Activated effector memory CD4-positive, alpha-beta T cell treated with anti-CD3 and anti-CD28 coated beads, Interleukin-2, amount 50 U/mL, for 16 hours (primary cell): Measurements from ENCODE around the gene AWAT2.
"Not testable (repeated sequence)": the region's sequence is repeated elsewhere in the genome, so short reads cannot be mapped to it uniquely, and the experiment has no call there.

Experiments used
- DNase-seq: peaks from one replicate; pipeline ENCODE4 v3.0.0-alpha.2; 2020

Gene AWAT2

DNA sequence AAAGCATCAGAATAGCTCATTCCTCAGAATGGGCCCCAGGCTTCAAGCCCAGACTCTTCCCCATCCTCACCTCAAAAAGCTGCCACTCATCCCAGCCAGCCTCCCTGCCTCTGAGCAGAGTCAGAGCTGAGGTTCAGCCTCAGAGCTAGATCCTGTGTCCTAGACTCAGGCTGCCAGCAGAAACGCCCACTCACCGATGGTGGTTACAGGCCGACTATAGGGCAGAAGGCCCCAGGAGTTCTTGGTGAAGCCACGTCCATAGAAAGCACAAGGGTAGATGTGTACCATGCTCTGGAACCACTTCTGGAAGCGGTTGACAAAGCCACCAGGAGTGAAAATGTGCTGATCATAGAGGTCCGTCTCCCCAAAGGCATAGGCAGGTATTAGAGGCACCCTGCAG is 7.7 kb downstream of the AWAT2 start:
- DNase-seq = no peak

DNA sequence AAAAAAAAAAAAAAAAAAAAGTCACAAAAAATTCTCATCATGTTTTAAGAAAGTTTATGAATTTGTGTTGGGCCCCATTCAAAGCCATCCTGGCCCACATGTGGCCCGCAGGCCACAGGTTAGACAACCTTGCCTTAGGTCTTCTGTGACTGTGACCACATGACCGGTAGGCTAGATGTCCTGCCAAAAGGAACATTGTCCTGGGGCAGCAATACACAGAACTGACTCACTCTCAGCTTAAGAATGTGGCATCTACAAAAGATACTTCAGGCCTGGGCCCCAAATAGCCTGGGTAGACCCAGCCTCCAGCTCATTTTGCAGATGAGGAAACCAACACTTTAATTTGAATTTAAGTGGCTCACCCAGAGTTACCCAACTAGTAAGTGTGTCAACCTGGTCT is 10.0 kb downstream of the AWAT2 start:
- DNase-seq = no peak

DNA sequence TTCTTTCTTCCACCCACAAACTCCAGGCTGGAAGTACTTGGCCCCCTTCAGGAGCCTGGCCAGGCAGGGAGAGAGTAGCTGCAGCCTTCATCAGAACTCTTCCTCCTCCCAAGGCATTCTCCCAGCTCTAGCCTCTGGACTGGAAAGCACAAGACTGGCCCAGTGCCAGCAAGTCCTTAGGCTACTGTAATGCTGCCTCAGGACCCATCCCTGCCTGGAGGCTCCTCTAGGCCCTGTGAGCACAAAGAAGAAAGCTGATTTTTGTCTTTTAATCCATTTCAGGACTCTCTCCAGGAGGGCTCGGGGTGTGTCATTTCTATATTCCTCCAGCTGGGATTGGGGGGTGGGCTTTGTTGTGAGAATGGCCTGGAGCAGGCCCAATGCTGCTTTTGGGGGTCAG is 10.8 kb downstream of the AWAT2 start:
- no peak for DNase-seq

DNA sequence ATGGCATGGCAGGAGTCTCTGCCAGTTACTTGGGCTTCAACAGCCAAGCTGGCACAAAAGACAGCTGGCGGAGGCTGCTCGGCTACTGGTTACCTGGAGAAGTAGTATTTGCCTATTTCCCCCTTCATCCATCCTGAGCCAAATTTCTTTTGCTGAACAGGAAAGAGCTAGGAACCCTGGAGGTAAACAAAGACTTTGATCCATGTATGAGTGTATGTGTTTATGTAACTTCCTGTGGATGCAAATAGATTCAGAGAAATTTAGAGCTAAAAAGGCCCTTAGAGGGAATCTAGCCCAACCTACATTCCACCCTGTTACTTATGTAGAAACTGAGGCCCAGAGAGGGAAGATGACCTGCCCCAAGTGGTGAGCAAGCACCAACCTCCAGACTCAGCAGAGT is 11.2 kb downstream of the AWAT2 start:
- no peak for DNase-seq

DNA sequence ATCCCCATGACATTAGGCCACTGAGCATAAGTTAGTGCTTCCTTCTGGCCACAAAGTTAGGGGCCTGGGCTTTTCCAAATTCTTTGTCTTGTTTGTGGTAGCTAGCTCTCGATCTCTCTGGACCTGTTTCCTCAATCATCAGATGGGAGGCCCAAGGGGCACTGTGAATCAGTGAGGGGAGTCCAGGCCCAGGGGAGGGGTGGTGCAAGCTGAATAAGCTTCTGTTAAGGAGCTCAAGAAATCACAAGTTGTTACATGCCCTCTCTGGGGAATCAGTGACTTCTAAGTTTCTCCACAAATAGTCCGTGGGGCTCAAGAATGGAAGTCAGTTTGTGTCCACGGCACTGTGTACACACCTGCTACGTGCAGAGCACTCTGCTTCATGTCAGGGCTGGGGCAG is 15.1 kb downstream of the AWAT2 start:
- DNase-seq = no peak

DNA sequence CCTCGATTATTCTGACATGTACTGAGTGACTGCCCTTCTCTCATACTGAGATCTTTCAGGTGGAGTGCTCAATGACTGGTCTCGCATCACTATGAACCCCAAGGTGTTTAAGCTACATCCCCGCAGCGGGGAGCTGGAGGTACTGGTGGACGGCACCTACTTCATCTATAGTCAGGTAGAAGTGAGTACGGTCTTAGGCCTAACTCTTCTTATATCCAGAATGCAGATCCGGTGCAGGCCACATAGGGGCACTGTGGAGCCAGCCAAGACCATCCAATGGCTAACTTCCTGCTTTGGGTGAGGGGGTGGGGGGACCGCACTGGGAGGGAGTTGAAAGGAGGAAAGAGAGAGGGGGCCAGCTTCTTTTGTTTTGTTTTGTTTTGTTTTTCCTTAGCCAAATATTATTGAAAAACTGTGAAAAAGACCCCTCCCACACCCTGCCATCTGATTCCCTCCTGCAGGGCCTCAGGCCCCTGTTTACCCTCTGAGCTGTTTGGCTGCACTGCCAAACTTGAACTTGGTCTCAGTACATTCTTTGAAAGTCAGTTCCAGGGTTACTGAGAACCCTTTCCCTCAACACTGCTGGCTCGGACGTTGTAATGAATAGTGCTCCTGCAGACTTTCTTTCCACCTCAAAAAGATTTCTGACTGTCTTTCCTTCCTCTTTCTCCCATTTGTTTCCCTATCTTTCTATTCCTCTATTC is 16.2 kb downstream of the AWAT2 start:
- peak; percentile 61 for DNase-seq

DNA sequence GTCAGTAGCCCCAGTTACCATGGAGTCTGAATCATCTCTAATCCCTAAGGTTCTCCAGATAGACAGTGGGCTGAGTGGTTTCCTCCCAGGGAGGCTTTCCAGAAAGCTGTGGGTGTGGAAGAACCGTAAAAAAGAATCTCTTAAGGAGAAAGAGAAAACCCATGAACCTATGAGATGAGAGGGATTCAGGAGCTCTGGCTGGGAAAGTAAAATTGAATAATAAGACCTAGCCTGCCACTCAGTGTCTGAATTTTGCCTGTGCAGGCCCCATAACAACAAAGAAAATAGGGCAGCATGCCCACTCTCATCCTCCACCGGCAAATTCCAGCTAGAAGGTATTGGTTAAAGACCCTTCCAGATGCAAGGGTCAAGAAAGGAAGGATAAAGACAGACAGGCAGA is 16.9 kb downstream of the AWAT2 start:
- no peak for DNase-seq

DNA sequence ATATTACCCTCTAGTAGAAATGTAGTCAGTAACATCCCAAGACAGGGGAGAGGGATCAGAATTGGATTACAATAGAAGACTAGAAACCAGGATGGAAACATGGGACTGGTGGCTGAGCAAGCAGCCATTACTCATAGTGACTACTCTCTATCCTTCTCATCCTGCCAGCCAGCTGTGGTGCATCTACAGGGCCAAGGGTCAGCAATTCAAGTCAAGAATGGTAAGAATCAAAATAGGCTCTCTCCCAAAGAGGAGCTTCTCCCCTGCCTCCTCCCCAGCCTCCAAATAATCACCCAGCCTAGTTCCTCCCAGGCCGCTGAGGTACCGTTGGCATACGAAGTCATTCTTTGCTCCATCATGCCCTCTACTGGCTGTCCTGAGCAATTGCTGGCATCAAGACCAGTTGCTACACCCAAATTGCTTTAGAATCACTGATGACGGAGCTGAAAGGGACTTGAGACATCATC is 19.4 kb downstream of the AWAT2 start:
- DNase-seq = peak; percentile 64

DNA sequence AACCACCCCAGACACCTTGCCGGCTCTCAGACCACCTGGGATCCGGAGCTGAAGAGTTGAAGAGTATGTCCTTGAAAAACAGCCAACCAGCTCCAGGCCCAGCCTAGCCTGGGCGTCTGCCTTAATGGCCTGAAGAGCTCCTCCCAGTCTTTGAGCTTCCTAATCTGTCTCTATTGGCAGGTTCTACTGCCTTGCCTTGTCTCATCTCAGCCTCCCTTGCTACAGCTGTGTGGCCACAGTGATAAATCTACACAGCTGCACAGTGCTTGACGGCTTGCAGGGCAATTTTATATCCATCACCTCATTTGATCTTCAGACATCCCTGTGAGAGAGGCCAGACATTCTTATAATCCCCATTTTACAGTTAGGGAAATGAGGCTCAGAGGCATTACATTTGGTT is 19.9 kb downstream of the AWAT2 start:
- no peak for DNase-seq

DNA sequence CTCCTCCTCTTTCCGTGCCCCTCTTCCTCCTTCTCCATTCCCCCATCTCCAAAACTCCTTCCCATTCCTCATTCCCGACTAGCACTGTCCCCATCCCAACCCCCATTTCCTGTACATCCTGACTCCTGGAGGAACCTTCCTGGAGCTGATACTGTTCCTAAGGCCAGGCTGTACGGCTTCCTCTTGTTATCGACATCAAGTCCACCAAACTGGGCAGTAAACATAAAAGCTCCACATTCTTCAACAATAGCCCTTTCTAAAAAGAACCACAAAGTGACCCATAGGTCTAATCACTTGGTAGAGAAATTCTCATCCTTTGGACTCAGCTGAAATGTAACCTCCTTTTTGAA is 22.9 kb downstream of the AWAT2 start:
- DNase-seq = no peak

DNA sequence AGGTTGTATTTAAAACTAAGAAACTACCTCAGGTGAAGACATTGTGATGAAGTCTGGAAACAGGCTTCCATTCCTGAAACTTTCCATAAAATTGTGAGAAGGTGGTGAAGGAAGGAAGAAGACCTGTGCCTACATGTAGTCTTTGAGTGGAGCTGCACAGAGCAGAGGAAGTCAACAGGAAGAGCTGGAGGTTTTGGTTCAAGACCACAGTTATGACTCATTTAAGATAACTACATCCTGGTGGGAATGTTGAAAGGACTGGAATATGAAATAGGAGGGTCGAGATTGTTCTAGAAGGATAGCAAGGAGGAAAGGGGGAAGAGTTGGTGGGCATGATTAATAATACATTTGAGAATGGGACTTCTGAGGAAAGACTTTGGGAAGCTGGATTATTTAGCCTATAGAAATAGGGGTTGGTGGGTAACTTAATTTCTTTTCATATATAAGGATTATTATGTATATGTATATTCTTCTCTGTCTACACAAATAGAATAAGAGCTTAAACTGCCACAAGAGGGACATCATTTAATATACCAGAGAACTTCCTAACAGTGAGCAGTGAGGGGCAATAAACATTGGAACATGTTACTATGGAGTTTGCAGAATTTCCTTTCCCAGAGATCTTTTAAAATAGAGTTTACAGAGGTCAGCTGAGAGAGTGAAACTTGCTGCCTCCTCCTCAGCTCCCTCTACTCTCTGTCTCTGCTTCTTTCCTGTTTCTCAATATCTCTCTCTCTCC is 23.5 kb downstream of the AWAT2 start:
- no peak for DNase-seq

DNA sequence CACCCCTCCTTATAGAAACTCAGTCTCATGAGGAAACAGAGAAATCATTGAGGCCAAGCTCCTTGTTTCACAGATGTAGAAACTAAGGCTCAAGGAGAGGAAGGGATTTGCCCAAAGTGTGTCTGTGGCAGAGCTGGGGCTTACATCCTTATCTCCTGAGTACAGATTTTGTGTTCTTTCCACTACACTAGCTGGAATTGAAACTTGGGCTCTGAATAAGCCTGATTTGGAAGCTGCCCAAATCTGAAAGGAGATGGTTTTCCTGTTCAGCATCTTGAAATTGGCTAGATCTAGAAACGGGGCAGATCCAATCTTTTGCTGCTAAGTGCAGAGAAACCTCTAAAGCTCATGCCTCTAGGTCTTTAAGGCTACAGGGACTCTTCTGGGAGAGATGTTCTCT is 24.3 kb downstream of the AWAT2 start:
- DNase-seq = no peak

DNA sequence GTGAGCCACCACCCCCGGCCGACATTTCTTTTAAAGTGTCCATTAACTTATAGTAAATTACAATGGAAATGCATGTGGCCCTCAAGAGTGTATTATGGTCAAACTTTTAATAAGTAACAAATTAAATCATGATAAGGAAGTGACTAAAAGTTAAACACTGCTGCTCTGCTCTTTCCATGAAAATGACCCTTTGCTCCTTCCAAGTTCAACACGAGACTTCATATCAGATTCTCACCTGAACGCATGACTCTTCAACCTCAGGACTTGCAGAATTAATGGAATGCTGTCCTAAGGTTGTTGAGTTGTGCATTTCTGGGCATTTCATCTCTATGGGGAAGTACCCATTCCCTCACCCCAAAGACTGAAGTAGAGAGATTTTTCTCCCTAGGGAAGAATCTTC is 27.1 kb downstream of the AWAT2 start:
- no peak for DNase-seq

DNA sequence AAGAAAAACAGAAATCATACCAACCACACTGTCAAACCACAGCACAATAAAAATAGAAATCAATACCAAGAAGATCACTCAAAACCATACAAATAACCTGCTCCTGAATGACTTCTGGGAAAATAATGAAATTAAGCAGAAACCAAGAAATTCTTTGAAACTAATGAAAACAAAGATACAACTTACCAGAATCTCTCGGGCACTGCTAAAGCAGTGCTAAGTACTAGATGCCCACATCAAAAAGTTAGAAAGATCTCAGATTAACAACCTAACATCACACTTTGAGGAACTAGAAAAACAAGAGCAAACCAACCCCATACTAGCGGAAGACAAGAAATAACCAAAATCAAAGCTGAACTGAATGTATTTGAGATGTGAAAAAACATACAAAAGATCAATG is 33.2 kb downstream of the AWAT2 start:
- DNase-seq = no peak

DNA sequence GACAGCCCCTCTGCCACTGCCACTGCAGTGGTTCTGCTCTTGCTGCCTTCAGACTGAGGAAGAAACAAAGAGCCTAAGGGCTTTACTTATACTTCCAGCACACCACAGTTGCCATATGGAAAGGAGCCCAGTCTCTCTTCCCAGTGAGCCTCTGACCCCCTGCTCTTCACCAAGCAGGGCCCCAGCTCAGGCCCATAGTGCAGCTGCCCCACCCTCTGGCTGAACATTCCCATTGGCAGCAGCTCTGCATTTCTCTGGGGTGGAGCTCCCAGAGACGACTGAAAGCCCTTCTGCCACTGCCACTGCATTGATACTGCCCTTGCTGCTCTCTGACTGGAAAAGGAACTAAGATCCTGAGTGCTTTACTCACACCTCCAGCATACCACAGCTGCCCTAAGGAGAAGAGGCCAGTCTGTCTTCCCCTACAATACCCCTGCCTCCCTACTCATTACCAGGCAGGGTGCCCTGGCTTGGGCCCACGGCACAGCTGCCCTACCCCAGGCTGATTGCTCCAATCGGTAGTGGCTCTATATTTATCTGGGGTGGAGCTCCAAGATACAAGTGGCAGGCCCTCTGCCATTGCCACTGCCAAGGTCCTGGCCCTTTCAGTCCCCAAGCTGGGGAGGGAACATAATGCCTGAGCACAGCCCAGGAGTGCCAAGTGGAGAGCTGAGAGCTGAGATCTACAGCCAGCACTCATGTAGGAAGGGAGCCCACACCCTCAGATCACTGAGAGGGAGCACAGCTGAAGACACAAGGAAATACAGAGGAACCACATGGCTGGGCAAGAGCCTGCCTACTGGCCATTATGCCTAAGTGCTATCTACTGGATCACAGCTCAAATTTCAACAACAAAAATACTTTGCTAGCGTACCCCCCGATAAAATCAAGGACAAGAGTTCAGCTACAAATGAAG is 36.0 kb downstream of the AWAT2 start:
- no peak for DNase-seq

DNA sequence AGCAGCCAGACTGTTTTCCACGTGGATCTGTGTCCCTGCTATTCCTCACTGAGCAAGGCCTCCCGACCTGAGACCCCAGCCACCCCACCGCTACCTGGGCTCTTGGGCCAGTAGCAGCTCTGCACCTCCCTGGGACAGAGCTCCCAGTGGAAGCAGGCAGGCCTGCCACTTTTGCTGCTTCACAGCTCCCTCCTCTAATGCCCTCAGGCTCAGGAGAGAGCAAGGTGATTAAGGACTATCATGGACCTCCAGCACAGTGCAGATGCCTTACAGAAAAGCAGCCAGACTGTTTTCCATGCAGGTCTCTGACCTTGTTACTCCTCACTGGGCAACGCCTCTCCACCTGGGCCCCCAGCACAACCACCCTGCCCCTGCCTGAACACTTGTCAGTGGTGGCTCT is 37.0 kb downstream of the AWAT2 start:
- DNase-seq = no peak

DNA sequence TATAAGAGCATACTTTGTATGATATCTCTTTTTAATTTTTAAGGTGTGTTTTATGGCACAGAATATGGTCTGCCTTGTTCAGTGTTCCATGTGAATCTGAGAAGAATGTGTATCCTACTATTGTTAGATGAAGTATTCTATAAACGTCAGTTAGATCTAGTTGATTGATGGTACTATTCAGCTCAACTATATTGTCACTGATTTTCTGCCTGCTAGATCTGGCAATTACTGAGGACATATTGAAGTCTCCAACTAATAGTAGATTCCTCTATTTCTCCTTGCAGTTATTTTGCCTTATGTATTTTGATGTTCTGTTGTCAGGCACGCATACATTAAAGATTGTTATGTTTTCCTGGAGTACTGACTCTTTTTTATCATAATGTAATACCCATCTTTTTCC is 39.8 kb downstream of the AWAT2 start:
- DNase-seq = no peak

DNA sequence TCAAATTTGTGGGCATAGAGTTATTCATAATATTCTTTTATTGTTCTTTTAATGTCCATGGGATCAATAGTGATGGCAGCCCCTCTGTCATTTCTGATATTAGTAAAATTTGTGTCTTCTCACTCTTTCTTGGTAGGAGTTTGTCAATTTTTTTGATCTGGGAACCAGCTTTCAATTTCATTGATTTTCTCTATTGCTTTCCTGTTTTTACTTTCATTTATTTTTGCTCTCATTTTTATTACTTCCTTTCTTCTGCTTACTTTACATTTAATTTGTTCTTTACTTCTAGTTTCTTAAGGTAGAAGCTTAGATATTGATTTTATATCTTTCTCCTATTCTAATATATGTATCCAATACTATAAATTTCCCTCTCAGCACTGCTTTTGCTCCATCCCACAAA is 40.7 kb downstream of the AWAT2 start:
- no peak for DNase-seq

DNA sequence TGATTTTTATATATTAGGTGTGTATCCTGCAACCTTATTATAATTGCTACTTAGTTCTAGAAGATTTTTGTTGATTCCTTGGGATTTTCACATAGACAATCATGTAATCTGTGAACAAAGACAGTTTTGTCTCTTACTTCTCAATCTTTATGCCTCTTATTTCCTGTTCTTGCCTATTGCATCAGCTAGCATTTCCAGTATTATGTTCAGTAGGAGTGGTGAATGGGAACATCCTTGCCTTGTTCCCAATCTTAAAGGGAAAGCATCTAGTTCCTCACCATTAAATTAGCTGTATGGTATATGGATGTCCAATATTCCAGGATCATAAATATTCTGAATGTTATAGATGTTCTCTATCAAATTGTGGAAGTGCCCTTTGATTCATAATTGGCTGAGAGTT is 41.8 kb downstream of the AWAT2 start:
- no peak for DNase-seq

DNA sequence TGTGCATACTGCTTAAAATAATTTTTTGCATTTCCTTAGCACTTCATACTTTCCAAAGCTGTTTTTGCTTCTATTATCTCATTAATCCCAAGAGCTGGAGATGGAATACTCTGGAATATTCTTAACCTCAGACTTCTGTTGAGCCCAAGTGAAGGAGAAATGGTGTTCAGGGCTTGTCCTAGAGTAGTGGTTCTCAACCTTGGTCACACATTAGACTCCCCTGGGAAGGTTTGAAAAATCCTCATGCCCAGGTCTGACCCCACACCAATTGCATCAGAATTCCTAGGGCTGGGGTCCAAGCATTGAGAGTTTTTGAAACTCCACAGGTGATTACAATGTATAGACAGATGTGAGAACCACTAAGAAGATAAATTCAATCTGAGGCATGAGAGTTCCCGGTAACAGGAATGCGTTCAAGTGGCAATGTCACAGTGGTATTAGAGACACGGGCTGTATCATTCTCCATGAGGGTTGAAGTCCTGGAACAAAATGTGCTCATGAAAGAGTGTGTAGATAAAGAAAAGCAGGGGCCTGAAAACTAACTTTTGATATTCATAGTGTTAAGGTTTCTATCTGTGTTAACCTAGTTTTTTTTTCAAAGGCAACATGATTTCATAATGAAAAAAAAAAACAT is 47.9 kb downstream of the AWAT2 start:
- no peak for DNase-seq

DNA sequence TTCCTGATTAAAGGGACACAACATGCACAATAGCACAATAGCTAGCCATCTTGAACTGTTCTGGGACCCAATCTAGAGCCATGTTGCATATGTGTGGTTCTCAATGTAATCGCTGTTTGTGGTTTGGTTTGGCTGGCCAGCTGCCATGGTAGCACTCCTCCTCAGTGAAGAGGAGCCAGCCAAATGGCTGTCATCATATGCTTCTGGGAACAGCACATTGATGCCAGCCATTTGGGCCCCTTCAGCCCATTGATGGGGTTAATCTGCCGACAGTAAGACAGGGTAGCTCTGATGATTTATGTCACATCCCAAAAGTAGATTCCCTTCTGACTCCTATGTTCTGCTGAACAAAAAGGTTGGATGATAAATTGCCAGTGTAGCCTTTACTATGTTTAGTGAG is 48.5 kb downstream of the AWAT2 start:
- no peak for DNase-seq

DNA sequence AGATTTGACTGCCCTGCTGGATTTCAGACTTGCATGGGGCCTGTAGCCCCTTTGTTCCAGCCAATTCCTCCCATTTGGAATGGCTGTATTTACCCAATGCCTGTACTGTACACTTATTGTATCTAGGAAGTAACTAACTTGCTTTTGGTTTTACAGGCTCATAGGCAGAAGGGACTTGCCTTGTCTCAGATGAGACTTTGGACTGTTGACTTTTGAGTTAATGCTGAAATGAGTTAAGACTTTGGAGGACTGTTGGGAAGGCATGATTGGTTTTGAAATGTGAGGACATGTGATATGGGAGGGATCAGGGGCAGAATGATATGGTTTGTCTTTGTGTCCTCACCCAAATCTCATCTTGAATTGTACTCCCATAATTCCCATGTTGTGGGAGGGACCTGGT is 51.4 kb downstream of the AWAT2 start:
- not testable (repeated sequence) for DNase-seq

DNA sequence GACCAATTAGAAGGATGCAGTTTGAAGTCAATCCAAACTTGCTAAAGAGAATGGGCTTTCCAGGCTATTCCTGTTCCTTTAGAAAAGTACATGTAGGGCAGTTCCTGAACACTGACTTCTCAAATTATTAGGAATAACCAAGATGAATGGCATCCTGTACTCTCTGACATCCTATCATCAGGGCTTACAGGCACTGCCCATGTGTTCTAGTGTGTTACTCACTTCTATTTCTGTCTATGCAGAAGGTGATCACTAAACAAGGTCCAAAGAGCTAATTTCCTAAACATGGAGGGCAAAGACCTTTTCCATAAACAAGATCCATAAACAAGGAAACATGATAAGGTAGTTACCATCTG is 53.6 kb downstream of the AWAT2 start:
- DNase-seq = no peak
